Uterus (tissue), 4 donors: ENCODE data around the gene SLC25A4. TPM values are rescaled to one million over a fixed set of nuclear protein-coding genes. Genes with fewer than 3 reads are reported as not detected.

Source experiments
- DNase-seq, 2 donors: peaks; one replicate each; pipeline ENCODE4 v3.0.0-alpha.2; 2019 to 2020
- H3K27ac ChIP-seq, 2 donors: fragments of 200-600 bp; sonication (generic); 1 replicate in 1 of 2; 2 replicates in 1 of 2; pipeline ENCODE4 v1.5.1; 2016 to 2018
- H3K27me3 ChIP-seq, 2 donors: fragments of 200-600 bp; sonication (generic); one replicate each; pipeline ENCODE4 v1.5.1; 2018 to 2019; ENCODE audit warnings: control low read depth in 1 of 2
- H3K36me3 ChIP-seq, 2 donors: fragments of 200-600 bp; sonication (generic); one replicate each; pipeline ENCODE4 v1.5.1; 2019; ENCODE audit warnings: control low read depth in 1 of 2
- H3K4me1 ChIP-seq, 2 donors: fragments of 200-600 bp; sonication (generic); one replicate each; pipeline ENCODE4 v1.5.1; 2018 to 2019; ENCODE audit warnings: control low read depth in 1 of 2
- H3K4me3 ChIP-seq, 2 donors: fragments of 200-600 bp; sonication (generic); 1 replicate in 1 of 2; 2 replicates in 1 of 2; pipeline ENCODE4 v1.5.1; 2018 to 2019; ENCODE audit warnings: mild to moderate bottlenecking in 1 of 2
- H3K9me3 ChIP-seq, 2 donors: fragments of 200-600 bp; sonication (generic); one replicate each; pipeline ENCODE4 v1.5.1; 2019; ENCODE audit warnings: control low read depth in 1 of 2
- CTCF ChIP-seq, 4 experiments: fragments of 200-600 bp in 2 of 4; fragments of 450-650 bp in 2 of 4; sonication (generic) in 2 of 4; IDR thresholded peaks; one replicate each; pipeline ENCODE4 v1.5.1; 2016 to 2019; ENCODE audit warnings: antibody characterized with exemption in 4 of 4, mild to moderate bottlenecking in 2 of 4, moderate library complexity in 1 of 4
- POLR2A ChIP-seq, 2 donors: fragments of 450-650 bp; IDR thresholded peaks; one replicate each; pipeline ENCODE4 v1.6.1; 2016; ENCODE audit warnings: antibody characterized with exemption in 2 of 2, mild to moderate bottlenecking in 1 of 2, moderate library complexity in 1 of 2
- intact Hi-C: fragments of 100-400 bp; cut with DNase I; formaldehyde crosslinking; loops from one replicate; pipeline ENCODE4 v1.15.1; 2023; ENCODE audit warnings: low total_unique reads
- total RNA-seq, 4 donors: library from RNA; depleted of rRNA in 3 of 4; stranded (reverse); fragments of >200 nt in 3 of 4; gene quantifications; one replicate each; pipeline versions ENCODE4 v1.1.0 to v1.2.4, GENCODE V29; 2014 to 2023
- donor health status: DM: yes; HTN: yes; CAD: no.

The SLC25A4 gene
- total RNA-seq, 4 donors from 2014 or later, result 9.5 to 24.4 (median 14.4) TPM

GRCh38 chr4:185144601-185145240 is 1.7 kb downstream of the SLC25A4 start:
- TF ChIP-seq POLR2A (IDR thresholded peaks at IDR 0.05), result no peak
- TF ChIP-seq CTCF (IDR thresholded peaks at IDR 0.05), result no peak
- Histone ChIP-seq H3K27ac (peak overlapping the region; percentile 1 to 11), H3K27me3 (no peaks in the 10 kb centered on the region), H3K9me3 (no peaks in the 10 kb centered on the region), H3K4me1 (no peaks in the 10 kb centered on the region), H3K4me3 (no peak overlapping the region), H3K36me3 (no peaks in the 10 kb centered on the region)
- DNase-seq, result no peak
- intact Hi-C loops, result no loop called here

GRCh38 chr4:185145572-185145971 is 2.5 kb downstream of the SLC25A4 start:
- TF ChIP-seq POLR2A (IDR thresholded peaks at IDR 0.05) (no peak), CTCF (IDR thresholded peaks at IDR 0.05) (no peak)
- H3K36me3 ChIP-seq, result no peaks in the 10 kb centered on the region
- H3K27ac ChIP-seq, result peak overlapping the region; percentile 0 to 11
- H3K4me1 ChIP-seq, result no peaks in the 10 kb centered on the region
- peak in 1 of 2 donors; percentile 26 for DNase-seq
- intact Hi-C loops, result no loop called here
- no peaks in the 10 kb centered on the region for H3K27me3 ChIP-seq
- no peaks in the 10 kb centered on the region for H3K9me3 ChIP-seq
- no peak overlapping the region for H3K4me3 ChIP-seq

- Histone ChIP-seq H3K4me1 (no peaks in the 10 kb centered on the region), H3K27me3 (no peaks in the 10 kb centered on the region), H3K4me3 (no peak overlapping the region), H3K36me3 (no peaks in the 10 kb centered on the region), H3K9me3 (no peaks in the 10 kb centered on the region), H3K27ac (no peak overlapping the region)
- TF ChIP-seq CTCF (IDR thresholded peaks at IDR 0.05) (no peak), POLR2A (IDR thresholded peaks at IDR 0.05) (no peak)
- intact Hi-C loops, result no loop called here
- DNase-seq, result no peak
Measured at GRCh38 chr4:185149392-185149791, 6.3 kb downstream of the SLC25A4 start.

GRCh38 chr4:185151296-185151695 is 8.2 kb downstream of the SLC25A4 start:
- H3K9me3 ChIP-seq, result no peaks in the 10 kb centered on the region
- no peaks in the 10 kb centered on the region for H3K4me1 ChIP-seq
- no peaks in the 10 kb centered on the region for H3K36me3 ChIP-seq
- H3K4me3 ChIP-seq, result no peak overlapping the region
- intact Hi-C loops, result no loop called here
- no peak for DNase-seq
- H3K27me3 ChIP-seq, result no peaks in the 10 kb centered on the region
- no peak overlapping the region for H3K27ac ChIP-seq
- TF ChIP-seq CTCF (IDR thresholded peaks at IDR 0.05), result no peak
- no peak for TF ChIP-seq POLR2A (IDR thresholded peaks at IDR 0.05)

- no peaks in the 10 kb centered on the region for H3K36me3 ChIP-seq
- intact Hi-C loops, result no loop called here
- no peak for DNase-seq
Measured at GRCh38 chr4:185165605-185166063, 22.6 kb downstream of the SLC25A4 start.

More at GRCh38 chr4:185165605-185166063, 22.6 kb downstream of the SLC25A4 start:
- H3K9me3 ChIP-seq, result no peaks in the 10 kb centered on the region
- H3K27me3 ChIP-seq, result no peaks in the 10 kb centered on the region
- no peak overlapping the region for H3K27ac ChIP-seq
- TF ChIP-seq CTCF (IDR thresholded peaks at IDR 0.05) (no peak), POLR2A (IDR thresholded peaks at IDR 0.05) (no peak)
- H3K4me3 ChIP-seq, result no peak overlapping the region
- no peaks in the 10 kb centered on the region for H3K4me1 ChIP-seq
